CD8-positive, alpha-beta memory T cell (primary cell): Measurements from ENCODE around the gene RNF180. TPM values are rescaled to one million over a fixed set of nuclear protein-coding genes. Genes with fewer than 3 reads are reported as not detected.

Experiments
- CTCF ChIA-PET: fragments of 350-600 bp; sonication (Branson Sonifier 250); formaldehyde crosslinking; loops from one replicate; lab custom pipeline; 2021; ENCODE audit warnings: antibody characterized with exemption; lab: Charles Lee
- POLR2A ChIA-PET: fragments of 350-600 bp; sonication (Branson Sonifier 250); formaldehyde crosslinking; loops from one replicate; lab custom pipeline; 2021; ENCODE audit warnings: antibody characterized with exemption; lab: Charles Lee
- DNase-seq, 5 donors: peaks; one replicate each; pipeline versions ENCODE4 v3.0.0 to v3.0.0-alpha.2; 2020 to 2022; ENCODE audit warnings: mixed read lengths in 1 of 5
- H3K27ac ChIP-seq: one replicate; pipeline ENCODE4 v1.7.0; 2013; ENCODE audit warnings: low read depth, mild to moderate bottlenecking, low read length, moderate library complexity
- H3K27me3 ChIP-seq: 2 replicates; pipeline ENCODE4 v1.7.0; 2013; ENCODE audit warnings: low read length, mild to moderate bottlenecking; ENCODE audit not compliant: insufficient read depth, poor library complexity, severe bottlenecking
- H3K36me3 ChIP-seq: 2 replicates; pipeline ENCODE4 v1.7.0; 2013; ENCODE audit warnings: mild to moderate bottlenecking, low read length, moderate library complexity; ENCODE audit not compliant: insufficient read depth
- H3K4me1 ChIP-seq: 2 replicates; pipeline ENCODE4 v1.7.0; 2013; ENCODE audit warnings: mild to moderate bottlenecking, low read length, moderate library complexity; ENCODE audit not compliant: insufficient read depth
- H3K4me3 ChIP-seq: 2 replicates; pipeline ENCODE4 v1.7.0; 2013; ENCODE audit warnings: mild to moderate bottlenecking, low read length
- H3K9me3 ChIP-seq: 2 replicates; pipeline ENCODE4 v1.7.0; 2013; ENCODE audit warnings: mild to moderate bottlenecking, low read length
- H3K27ac Mint-ChIP-seq, 8 donors: one replicate each; pipeline ENCODE4 v1.8.0; 2020 to 2021; ENCODE audit warnings: mixed read lengths in 8 of 8, mild to moderate bottlenecking in 6 of 8, inconsistent platforms in 3 of 8, moderate library complexity in 3 of 8
- H3K27me3 Mint-ChIP-seq, 2 donors: one replicate each; pipeline ENCODE4 v1.8.0; 2020 to 2021; ENCODE audit warnings: mixed read lengths in 2 of 2, mild to moderate bottlenecking in 1 of 2, moderate library complexity in 1 of 2
- H3K36me3 Mint-ChIP-seq, 3 donors: one replicate each; pipeline ENCODE4 v1.8.0; 2020 to 2021; ENCODE audit warnings: mixed read lengths in 3 of 3, inconsistent platforms in 1 of 3, mild to moderate bottlenecking in 1 of 3
- H3K4me1 Mint-ChIP-seq, 3 donors: one replicate each; pipeline ENCODE4 v1.8.0; 2020 to 2021; ENCODE audit warnings: mixed read lengths in 3 of 3, inconsistent platforms in 1 of 3, mild to moderate bottlenecking in 1 of 3
- H3K4me3 Mint-ChIP-seq, 7 donors: one replicate each; pipeline ENCODE4 v1.8.0; 2020 to 2021; ENCODE audit warnings: mixed read lengths in 7 of 7, mild to moderate bottlenecking in 6 of 7, moderate library complexity in 4 of 7, inconsistent platforms in 2 of 7
- H3K9me3 Mint-ChIP-seq, 5 donors: one replicate each; pipeline ENCODE4 v1.8.0; 2020 to 2022; ENCODE audit warnings: mixed read lengths in 5 of 5, mild to moderate bottlenecking in 3 of 5, moderate library complexity in 2 of 5, inconsistent platforms in 1 of 5
- polyA plus RNA-seq: library from polyadenylated mRNA; unstranded; fragments of 300-500 nt; fragmentation: Illumina TruSeq; gene quantifications from one replicate; pipeline ENCODE4 v1.2.3, GENCODE V29; 2021
- total RNA-seq, 2 experiments: library from RNA; stranded (reverse); gene quantifications; one replicate each; pipeline ENCODE4 v1.2.3, GENCODE V29; 2021

The RNF180 gene, protein sequence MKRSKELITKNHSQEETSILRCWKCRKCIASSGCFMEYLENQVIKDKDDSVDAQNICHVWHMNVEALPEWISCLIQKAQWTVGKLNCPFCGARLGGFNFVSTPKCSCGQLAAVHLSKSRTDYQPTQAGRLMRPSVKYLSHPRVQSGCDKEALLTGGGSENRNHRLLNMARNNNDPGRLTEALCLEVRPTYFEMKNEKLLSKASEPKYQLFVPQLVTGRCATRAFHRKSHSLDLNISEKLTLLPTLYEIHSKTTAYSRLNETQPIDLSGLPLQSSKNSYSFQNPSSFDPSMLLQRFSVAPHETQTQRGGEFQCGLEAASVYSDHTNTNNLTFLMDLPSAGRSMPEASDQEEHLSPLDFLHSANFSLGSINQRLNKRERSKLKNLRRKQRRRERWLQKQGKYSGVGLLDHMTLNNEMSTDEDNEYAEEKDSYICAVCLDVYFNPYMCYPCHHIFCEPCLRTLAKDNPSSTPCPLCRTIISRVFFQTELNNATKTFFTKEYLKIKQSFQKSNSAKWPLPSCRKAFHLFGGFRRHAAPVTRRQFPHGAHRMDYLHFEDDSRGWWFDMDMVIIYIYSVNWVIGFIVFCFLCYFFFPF
- not detected for total RNA-seq
- polyA plus RNA-seq = not detected

- H3K4me3 ChIP-seq = no peak within 1 kb of the TSS
- Mint-ChIP-seq H3K27me3 (peaks cover 25% of the 10 kb centered on the region in 2 donors), H3K27ac (no peak within 1 kb of the TSS), H3K9me3 (peaks cover 0 to 8% (median 0%) of the 10 kb centered on the region in 5 donors), H3K36me3 (no peaks in the 10 kb centered on the region), H3K4me3 (peak within 1 kb of the TSS in 2 of 7 donors; percentile 44 to 55), H3K4me1 (peaks cover 2 to 4% (median 4%) of the 10 kb centered on the region in 3 donors)
- ChIA-PET CTCF (no interaction called here), POLR2A (no interaction called here)
- H3K27ac ChIP-seq = no peak within 1 kb of the TSS
- no peaks in the 10 kb centered on the region for H3K36me3 ChIP-seq
- H3K27me3 ChIP-seq = peaks cover 5% of the 10 kb centered on the region
- no peaks in the 10 kb centered on the region for H3K4me1 ChIP-seq
- DNase-seq = no peak
- H3K9me3 ChIP-seq = no peaks in the 10 kb centered on the region
Measured at GRCh38 chr5:64165500-64166200, at the start of gene RNF180. Gene RNF180 (plus strand): TSS chr5:64165843. CDS start chr5:64200808, 34,965 bp downstream.

- no peak overlapping the region for H3K4me3 ChIP-seq
- H3K4me1 ChIP-seq = no peaks in the 10 kb centered on the region
- Mint-ChIP-seq H3K36me3 (no peaks in the 10 kb centered on the region), H3K4me1 (no peaks in the 10 kb centered on the region), H3K27ac (no peak overlapping the region), H3K9me3 (peaks cover 0 to 2% (median 0%) of the 10 kb centered on the region in 5 donors), H3K4me3 (no peak overlapping the region), H3K27me3 (no peaks in the 10 kb centered on the region)
- ChIA-PET CTCF (no interaction called here), POLR2A (no interaction called here)
- no peaks in the 10 kb centered on the region for H3K9me3 ChIP-seq
- H3K36me3 ChIP-seq = no peaks in the 10 kb centered on the region
- no peak for DNase-seq
- H3K27me3 ChIP-seq = no peaks in the 10 kb centered on the region
- no peak overlapping the region for H3K27ac ChIP-seq
Measured at GRCh38 chr5:64125521-64125920, 40.1 kb upstream of the RNF180 start.

DNA sequence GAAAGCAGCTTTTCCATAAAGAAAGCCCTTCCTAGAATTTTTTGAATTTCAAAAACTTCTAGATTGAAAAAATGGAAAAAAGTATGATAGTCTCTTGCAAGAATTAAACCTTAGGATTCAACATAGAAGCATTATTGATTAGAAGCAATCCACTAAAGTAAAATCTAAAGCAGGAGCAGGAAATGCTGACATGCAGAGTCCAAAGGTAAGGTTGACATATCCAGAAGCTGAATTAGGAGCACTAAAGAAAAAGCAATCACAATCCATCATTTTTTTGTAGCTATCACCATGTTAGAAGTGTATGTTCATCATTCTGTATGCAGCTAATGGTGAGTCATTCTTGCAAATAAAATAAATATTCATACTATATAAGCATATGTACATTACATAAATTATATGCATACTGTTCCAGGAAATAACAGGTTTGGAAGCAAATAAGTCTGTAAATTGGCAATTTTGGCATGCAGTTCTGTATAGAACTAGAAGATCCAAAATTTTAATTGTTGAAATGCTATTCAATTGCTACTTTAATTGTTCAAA, 39.4 kb upstream of the RNF180 start:
- ChIA-PET POLR2A (no interaction called here), CTCF (no interaction called here)
- no peak overlapping the region for H3K4me3 ChIP-seq
- H3K36me3 ChIP-seq = no peaks in the 10 kb centered on the region
- H3K27me3 ChIP-seq = no peaks in the 10 kb centered on the region
- H3K27ac Mint-ChIP-seq = no peak overlapping the region
- H3K27me3 Mint-ChIP-seq = no peaks in the 10 kb centered on the region
- H3K4me1 Mint-ChIP-seq = no peaks in the 10 kb centered on the region
- H3K27ac ChIP-seq = no peak overlapping the region
- H3K9me3 ChIP-seq = no peaks in the 10 kb centered on the region
- DNase-seq = no peak
- no peaks in the 10 kb centered on the region for H3K36me3 Mint-ChIP-seq
- H3K9me3 Mint-ChIP-seq = peaks cover 0 to 2% (median 0%) of the 10 kb centered on the region in 5 donors
- H3K4me1 ChIP-seq = no peaks in the 10 kb centered on the region
- H3K4me3 Mint-ChIP-seq = no peak overlapping the region

- peaks cover 0 to 2% (median 0%) of the 10 kb centered on the region in 3 donors for H3K36me3 Mint-ChIP-seq
- CTCF ChIA-PET = no interaction called here
- peaks cover under 1 to 25% (median 5%) of the 10 kb centered on the region in 5 donors for H3K9me3 Mint-ChIP-seq
- no peak overlapping the region for H3K4me3 ChIP-seq
- POLR2A ChIA-PET = no interaction called here
- no peak overlapping the region for H3K4me3 Mint-ChIP-seq
- DNase-seq = no peak
- no peak overlapping the region for H3K27ac Mint-ChIP-seq
- no peaks in the 10 kb centered on the region for H3K27me3 Mint-ChIP-seq
- no peaks in the 10 kb centered on the region for H3K27me3 ChIP-seq
- no peak overlapping the region for H3K27ac ChIP-seq
- no peaks in the 10 kb centered on the region for H3K4me1 ChIP-seq
- H3K4me1 Mint-ChIP-seq = no peaks in the 10 kb centered on the region
- no peaks in the 10 kb centered on the region for H3K9me3 ChIP-seq
- no peaks in the 10 kb centered on the region for H3K36me3 ChIP-seq
Measured at GRCh38 chr5:64140018-64140417, 25.6 kb upstream of the RNF180 start.

- Histone ChIP-seq H3K4me3 (no peak overlapping the region), H3K27ac (no peak overlapping the region), H3K4me1 (no peaks in the 10 kb centered on the region), H3K36me3 (no peaks in the 10 kb centered on the region), H3K9me3 (no peaks in the 10 kb centered on the region), H3K27me3 (no peaks in the 10 kb centered on the region)
- Mint-ChIP-seq H3K36me3 (no peaks in the 10 kb centered on the region), H3K4me3 (no peak overlapping the region), H3K27ac (no peak overlapping the region), H3K9me3 (peaks cover 0 to 16% (median 0%) of the 10 kb centered on the region in 5 donors), H3K4me1 (no peaks in the 10 kb centered on the region), H3K27me3 (peaks cover 0 to 2% of the 10 kb centered on the region in 2 donors)
- no peak for DNase-seq
- ChIA-PET CTCF (no interaction called here), POLR2A (no interaction called here)
Measured at GRCh38 chr5:64144425-64145215, 21.0 kb upstream of the RNF180 start.

GRCh38 chr5:64145216-64145895, 20.3 kb upstream of the RNF180 start:
- DNase-seq = no peak
- Histone ChIP-seq H3K36me3 (no peaks in the 10 kb centered on the region), H3K4me1 (no peaks in the 10 kb centered on the region), H3K27me3 (no peaks in the 10 kb centered on the region), H3K9me3 (no peaks in the 10 kb centered on the region), H3K27ac (no peak overlapping the region), H3K4me3 (no peak overlapping the region)
- ChIA-PET CTCF (no interaction called here), POLR2A (no interaction called here)
- H3K4me1 Mint-ChIP-seq = no peaks in the 10 kb centered on the region
- H3K36me3 Mint-ChIP-seq = no peaks in the 10 kb centered on the region
- H3K4me3 Mint-ChIP-seq = no peak overlapping the region
- no peak overlapping the region for H3K27ac Mint-ChIP-seq
- peaks cover 0 to 15% (median 0%) of the 10 kb centered on the region in 5 donors for H3K9me3 Mint-ChIP-seq
- peaks cover 0 to 2% of the 10 kb centered on the region in 2 donors for H3K27me3 Mint-ChIP-seq

- Mint-ChIP-seq H3K9me3 (peaks cover 0 to 5% (median 4%) of the 10 kb centered on the region in 5 donors), H3K4me3 (no peak overlapping the region), H3K27me3 (peaks cover 0 to 2% of the 10 kb centered on the region in 2 donors), H3K4me1 (no peaks in the 10 kb centered on the region), H3K27ac (no peak overlapping the region), H3K36me3 (no peaks in the 10 kb centered on the region)
- no peak for DNase-seq
- H3K9me3 ChIP-seq = no peaks in the 10 kb centered on the region
- H3K4me1 ChIP-seq = no peaks in the 10 kb centered on the region
- H3K36me3 ChIP-seq = no peaks in the 10 kb centered on the region
- no peak overlapping the region for H3K27ac ChIP-seq
- no peaks in the 10 kb centered on the region for H3K27me3 ChIP-seq
- ChIA-PET CTCF (no interaction called here), POLR2A (no interaction called here)
- no peak overlapping the region for H3K4me3 ChIP-seq
Measured at GRCh38 chr5:64147379-64147778, 18.3 kb upstream of the RNF180 start.
